ENCODE measurements around the gene NUTM2E. TPM values are rescaled to one million over a fixed set of nuclear protein-coding genes. Genes with fewer than 3 reads are reported as not detected.
A peak's percentile ranks its signal among the peaks of the same experiment; 100 is the strongest.
"Not testable (repeated sequence)": the region's sequence is repeated elsewhere in the genome, so short reads cannot be mapped to it uniquely, and the experiment has no call there.

NUTM2E gene, protein sequence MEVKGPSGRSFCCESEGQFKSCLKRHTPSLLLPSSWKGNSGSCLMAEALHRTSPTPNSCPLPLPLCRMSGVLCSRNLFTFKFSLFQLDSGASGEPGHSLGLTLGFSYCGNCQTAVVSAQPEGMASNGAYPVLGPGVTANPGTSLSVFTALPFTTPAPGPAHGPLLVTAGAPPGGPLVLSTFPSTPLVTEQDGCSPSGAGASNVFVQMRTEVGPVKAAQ (N-terminal part only)
- total RNA-seq (2022) (0.14 TPM in 1 of 2 replicates, not detected in the other), Bru-seq, nascent RNA (percentile 7 among the genes with signal in this experiment), BruChase-seq, experiment 1, labeled RNA remaining after a 2-hour chase (percentile 8 among the genes with signal in this experiment), BruChase-seq, experiment 2, labeled RNA remaining after a 6-hour chase (percentile 3 among the genes with signal in this experiment)
- long read RNA-seq: 0 reads

DNA sequence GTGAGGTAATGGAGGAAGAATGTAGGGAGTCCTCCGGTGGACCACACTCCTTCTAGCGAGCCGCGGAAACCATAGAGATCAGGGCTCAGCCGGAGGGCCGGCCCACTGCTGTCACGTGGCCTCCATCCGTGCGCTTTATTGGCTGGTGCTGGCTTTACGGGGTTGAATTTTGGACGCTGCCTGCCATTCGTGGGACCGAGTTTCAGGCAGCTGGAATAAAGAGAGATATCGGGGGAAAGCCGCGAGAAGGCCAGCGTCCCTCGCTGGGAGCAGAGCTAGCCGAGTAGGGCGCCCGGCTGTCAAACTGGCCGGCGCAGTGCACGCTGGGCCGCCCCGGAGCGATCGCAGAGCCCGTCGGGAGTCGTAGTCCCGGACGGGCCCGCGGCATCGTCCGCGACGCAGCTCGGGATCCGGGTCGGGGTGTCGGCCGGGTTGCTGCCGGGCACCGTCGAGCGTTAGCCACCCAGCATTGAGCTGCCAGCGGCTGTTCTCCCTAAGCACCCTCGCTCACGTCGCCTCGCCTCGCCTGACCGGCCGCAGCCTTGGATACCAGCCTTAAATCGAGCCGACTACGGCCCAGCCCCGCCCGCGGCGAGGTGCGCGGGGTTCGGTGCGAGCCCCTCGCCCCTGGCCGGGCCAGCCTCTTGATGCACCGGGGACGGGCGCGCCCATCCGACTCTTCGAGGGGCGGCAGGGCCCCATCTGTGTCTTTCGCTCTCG is at the start of gene NUTM2E:
Gene NUTM2E (plus strand): TSS at position 244 of the 720 bp plus-strand sequence. CDS start 15,002 bp downstream, outside the sequence.
- H3K36me3 Mint-ChIP-seq (ENCODE audit: insufficient read depth, unreplicated experiment); BruUV-seq (replicated peaks); H3K9me3 ChIP-seq; POLR2A ChIA-PET; H3K4me1 Mint-ChIP-seq (ENCODE audit: low read depth, unreplicated experiment); H3K36me3 ChIP-seq (ENCODE audit: control insufficient read depth, insufficient read depth, low read length); CTCF ChIA-PET; intact Hi-C loops (cut with micrococcal nuclease; ENCODE audit: unreplicated experiment); H3K27me3 ChIP-seq (replicated peaks; ENCODE audit: control insufficient read depth, insufficient read depth, low read length); H3K27me3 Mint-ChIP-seq (ENCODE audit: insufficient read depth, unreplicated experiment); H3K4me1 ChIP-seq; H3K9me3 Mint-ChIP-seq (ENCODE audit: unreplicated experiment): not testable (repeated sequence)
- peak within 1 kb of the TSS; percentile 59 for H3K4me3 ChIP-seq (ENCODE audit: low read depth, low read length)
- Mint-ChIP-seq H3K4me3 (ENCODE audit: unreplicated experiment) (peak within 1 kb of the TSS; percentile 69), H3K27ac (ENCODE audit: unreplicated experiment) (peak within 1 kb of the TSS; percentile 81)
- DNase-seq: peak; percentile 87 to 91

- H3K4me1 Mint-ChIP-seq (ENCODE audit: low read depth, unreplicated experiment); H3K27me3 ChIP-seq (replicated peaks; ENCODE audit: control insufficient read depth, insufficient read depth, low read length); H3K4me1 ChIP-seq; H3K27me3 Mint-ChIP-seq (ENCODE audit: insufficient read depth, unreplicated experiment); H3K9me3 ChIP-seq; H3K4me3 Mint-ChIP-seq (ENCODE audit: unreplicated experiment); H3K4me3 ChIP-seq (ENCODE audit: low read depth, low read length); H3K9me3 Mint-ChIP-seq (ENCODE audit: unreplicated experiment); BruUV-seq (replicated peaks); CTCF ChIA-PET; H3K27ac Mint-ChIP-seq (ENCODE audit: unreplicated experiment); intact Hi-C loops (cut with micrococcal nuclease; ENCODE audit: unreplicated experiment); POLR2A ChIA-PET; H3K36me3 ChIP-seq (ENCODE audit: control insufficient read depth, insufficient read depth, low read length); DNase-seq; H3K36me3 Mint-ChIP-seq (ENCODE audit: insufficient read depth, unreplicated experiment): not testable (repeated sequence)
Observed at GRCh38 chr10:79777997-79778396, 48.5 kb upstream of the NUTM2E start.

GRCh38 chr10:79779310-79779938 is 47.1 kb upstream of the NUTM2E start:
- H3K9me3 ChIP-seq; CTCF ChIA-PET; H3K36me3 Mint-ChIP-seq (ENCODE audit: insufficient read depth, unreplicated experiment); H3K4me1 ChIP-seq; H3K4me3 Mint-ChIP-seq (ENCODE audit: unreplicated experiment); POLR2A ChIA-PET; H3K27ac Mint-ChIP-seq (ENCODE audit: unreplicated experiment); H3K4me3 ChIP-seq (ENCODE audit: low read depth, low read length); intact Hi-C loops (cut with micrococcal nuclease; ENCODE audit: unreplicated experiment); H3K36me3 ChIP-seq (ENCODE audit: control insufficient read depth, insufficient read depth, low read length); BruUV-seq (replicated peaks); H3K9me3 Mint-ChIP-seq (ENCODE audit: unreplicated experiment); H3K27me3 Mint-ChIP-seq (ENCODE audit: insufficient read depth, unreplicated experiment); H3K27me3 ChIP-seq (replicated peaks; ENCODE audit: control insufficient read depth, insufficient read depth, low read length); H3K4me1 Mint-ChIP-seq (ENCODE audit: low read depth, unreplicated experiment): not testable (repeated sequence)
- TF ChIP-seq, protein P1, sequence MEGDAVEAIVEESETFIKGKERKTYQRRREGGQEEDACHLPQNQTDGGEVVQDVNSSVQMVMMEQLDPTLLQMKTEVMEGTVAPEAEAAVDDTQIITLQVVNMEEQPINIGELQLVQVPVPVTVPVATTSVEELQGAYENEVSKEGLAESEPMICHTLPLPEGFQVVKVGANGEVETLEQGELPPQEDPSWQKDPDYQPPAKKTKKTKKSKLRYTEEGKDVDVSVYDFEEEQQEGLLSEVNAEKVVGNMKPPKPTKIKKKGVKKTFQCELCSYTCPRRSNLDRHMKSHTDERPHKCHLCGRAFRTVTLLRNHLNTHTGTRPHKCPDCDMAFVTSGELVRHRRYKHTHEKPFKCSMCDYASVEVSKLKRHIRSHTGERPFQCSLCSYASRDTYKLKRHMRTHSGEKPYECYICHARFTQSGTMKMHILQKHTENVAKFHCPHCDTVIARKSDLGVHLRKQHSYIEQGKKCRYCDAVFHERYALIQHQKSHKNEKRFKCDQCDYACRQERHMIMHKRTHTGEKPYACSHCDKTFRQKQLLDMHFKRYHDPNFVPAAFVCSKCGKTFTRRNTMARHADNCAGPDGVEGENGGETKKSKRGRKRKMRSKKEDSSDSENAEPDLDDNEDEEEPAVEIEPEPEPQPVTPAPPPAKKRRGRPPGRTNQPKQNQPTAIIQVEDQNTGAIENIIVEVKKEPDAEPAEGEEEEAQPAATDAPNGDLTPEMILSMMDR (IDR thresholded peaks at IDR 0.05; ENCODE audit: insufficient read depth in 1 of 2, low read depth in 1 of 2, low read length in 1 of 2, severe bottlenecking in 1 of 2, unreplicated experiment in 1 of 2): peak; percentile 36 to 42
- DNase-seq: peak; percentile 46 to 65

DNA sequence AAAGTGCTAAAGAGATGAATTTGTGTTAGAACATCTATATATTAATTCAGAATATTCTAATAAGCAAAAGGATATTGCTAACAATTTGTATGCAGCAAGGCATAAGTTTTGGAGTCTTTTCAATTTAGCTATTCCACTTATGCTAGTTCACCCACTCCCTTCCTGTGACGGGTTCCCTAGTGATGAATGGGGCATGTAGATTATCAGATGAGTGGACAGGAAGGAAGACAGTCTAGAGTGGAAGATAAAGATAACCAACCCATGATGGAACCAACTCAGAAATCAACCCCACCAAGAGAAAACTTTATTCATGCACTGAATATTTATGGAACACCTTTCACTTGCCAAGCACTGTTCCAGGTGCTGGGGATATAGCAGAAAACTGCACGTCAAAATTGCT is 46.5 kb upstream of the NUTM2E start:
- BruUV-seq (replicated peaks); H3K27ac Mint-ChIP-seq (ENCODE audit: unreplicated experiment); H3K4me3 Mint-ChIP-seq (ENCODE audit: unreplicated experiment); H3K4me1 ChIP-seq; H3K27me3 ChIP-seq (replicated peaks; ENCODE audit: control insufficient read depth, insufficient read depth, low read length); DNase-seq; POLR2A ChIA-PET; H3K4me1 Mint-ChIP-seq (ENCODE audit: low read depth, unreplicated experiment); H3K9me3 Mint-ChIP-seq (ENCODE audit: unreplicated experiment); H3K36me3 Mint-ChIP-seq (ENCODE audit: insufficient read depth, unreplicated experiment); H3K4me3 ChIP-seq (ENCODE audit: low read depth, low read length); CTCF ChIA-PET; H3K27me3 Mint-ChIP-seq (ENCODE audit: insufficient read depth, unreplicated experiment); H3K36me3 ChIP-seq (ENCODE audit: control insufficient read depth, insufficient read depth, low read length); H3K9me3 ChIP-seq; intact Hi-C loops (cut with micrococcal nuclease; ENCODE audit: unreplicated experiment): not testable (repeated sequence)

DNA sequence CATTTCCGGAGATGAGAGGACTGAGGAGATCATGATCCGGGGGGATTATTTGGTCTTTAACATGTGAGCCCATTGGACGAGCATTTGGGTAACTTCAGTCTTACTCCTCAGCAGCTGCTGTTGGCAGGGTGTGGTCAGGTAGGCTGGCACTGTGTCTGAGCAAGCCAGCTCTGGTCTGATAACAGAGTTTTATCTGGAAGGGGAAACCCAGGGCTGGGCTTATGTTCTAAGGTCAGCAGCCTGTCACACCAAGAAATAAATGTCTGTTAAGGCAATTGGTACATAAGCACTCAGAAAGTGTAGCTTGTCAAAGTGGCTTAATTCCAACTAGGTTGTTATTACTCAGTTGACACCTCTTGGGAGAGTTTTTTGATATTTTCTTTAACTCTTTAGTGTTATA is 45.0 kb upstream of the NUTM2E start:
- H3K4me1 ChIP-seq; H3K36me3 Mint-ChIP-seq (ENCODE audit: insufficient read depth, unreplicated experiment); H3K27me3 Mint-ChIP-seq (ENCODE audit: insufficient read depth, unreplicated experiment); CTCF ChIA-PET; H3K27me3 ChIP-seq (replicated peaks; ENCODE audit: control insufficient read depth, insufficient read depth, low read length); intact Hi-C loops (cut with micrococcal nuclease; ENCODE audit: unreplicated experiment); DNase-seq; H3K4me3 Mint-ChIP-seq (ENCODE audit: unreplicated experiment); BruUV-seq (replicated peaks); H3K9me3 Mint-ChIP-seq (ENCODE audit: unreplicated experiment); POLR2A ChIA-PET; H3K4me3 ChIP-seq (ENCODE audit: low read depth, low read length); H3K9me3 ChIP-seq; H3K27ac Mint-ChIP-seq (ENCODE audit: unreplicated experiment); H3K4me1 Mint-ChIP-seq (ENCODE audit: low read depth, unreplicated experiment); H3K36me3 ChIP-seq (ENCODE audit: control insufficient read depth, insufficient read depth, low read length): not testable (repeated sequence)

DNA sequence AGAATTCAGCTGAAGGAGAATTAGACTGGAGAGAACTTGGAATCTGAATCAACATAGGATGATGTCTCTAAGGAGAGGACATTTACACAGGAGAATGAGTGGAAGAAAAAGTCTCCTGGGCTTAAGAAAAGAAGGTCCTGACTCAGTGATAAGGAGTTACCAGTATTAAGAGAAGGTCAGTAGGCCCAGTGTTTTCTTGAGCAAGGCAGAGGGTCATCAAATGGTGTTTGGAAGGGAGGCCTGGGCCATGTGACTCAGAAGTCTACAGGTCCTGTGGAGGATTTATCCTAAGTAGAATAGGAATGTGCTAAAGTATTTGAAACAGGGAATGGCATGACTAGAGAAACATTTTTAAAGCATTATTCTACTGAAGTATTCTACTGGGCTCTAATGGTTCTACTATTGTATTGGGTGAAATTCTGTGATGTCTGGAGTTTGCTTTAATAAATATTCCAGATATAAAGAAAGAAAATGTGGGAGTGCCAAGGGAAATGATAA is 39.0 kb upstream of the NUTM2E start:
- H3K36me3 Mint-ChIP-seq (ENCODE audit: insufficient read depth, unreplicated experiment); intact Hi-C loops (cut with micrococcal nuclease; ENCODE audit: unreplicated experiment); CTCF ChIA-PET; POLR2A ChIA-PET; H3K4me1 Mint-ChIP-seq (ENCODE audit: low read depth, unreplicated experiment); H3K4me1 ChIP-seq; BruUV-seq (replicated peaks); H3K27me3 Mint-ChIP-seq (ENCODE audit: insufficient read depth, unreplicated experiment); DNase-seq; H3K4me3 ChIP-seq (ENCODE audit: low read depth, low read length); H3K4me3 Mint-ChIP-seq (ENCODE audit: unreplicated experiment); H3K27me3 ChIP-seq (replicated peaks; ENCODE audit: control insufficient read depth, insufficient read depth, low read length); H3K9me3 ChIP-seq; H3K9me3 Mint-ChIP-seq (ENCODE audit: unreplicated experiment); H3K27ac Mint-ChIP-seq (ENCODE audit: unreplicated experiment); H3K36me3 ChIP-seq (ENCODE audit: control insufficient read depth, insufficient read depth, low read length): not testable (repeated sequence)
